Measurements from ENCODE around the gene PLA2G6. TPM values are rescaled to one million over a fixed set of nuclear protein-coding genes. Genes with fewer than 3 reads are reported as not detected.

Gene PLA2G6
- total RNA-seq, 2 donors from 2014 or later: 60.6 to 60.7 TPM

DNA sequence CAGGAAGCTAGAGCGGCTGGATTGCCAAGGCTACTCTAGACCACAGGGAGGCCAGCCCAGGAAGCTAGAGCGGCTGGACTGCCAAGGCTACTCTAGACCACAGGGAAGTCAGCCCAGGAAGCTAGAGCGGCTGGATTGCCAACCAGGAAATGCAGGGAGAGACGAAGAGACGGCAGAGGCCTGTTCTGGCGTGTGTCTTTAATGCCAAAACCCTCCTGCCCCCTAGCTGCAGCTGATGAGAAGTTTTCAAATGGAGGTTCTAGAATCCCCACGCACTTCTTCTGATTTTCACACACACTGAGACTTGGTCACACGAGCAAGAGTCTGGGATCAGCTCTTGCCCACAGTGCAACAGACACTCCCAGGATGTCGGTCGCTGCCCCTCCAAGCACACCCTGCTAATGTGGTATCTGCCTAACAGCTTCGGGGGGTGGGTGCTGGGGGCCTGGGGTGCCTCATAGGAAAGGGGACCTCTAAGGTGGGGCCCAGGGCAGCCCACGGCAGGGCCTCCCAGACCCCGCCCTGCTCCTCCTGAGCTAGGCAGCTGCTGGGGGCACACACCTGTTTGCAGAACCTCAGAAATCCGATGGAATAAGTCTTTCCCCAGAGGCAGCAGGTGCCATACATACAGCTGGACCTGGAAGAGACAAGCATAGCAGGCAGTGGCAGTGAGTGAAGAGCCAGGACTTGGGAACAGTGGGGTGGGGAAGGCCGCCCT, 48.6 kb upstream of the PLA2G6 start:
- Histone ChIP-seq H3K9ac (ENCODE audit: extremely low read depth, low read length, poor library complexity, severe bottlenecking) (no peak overlapping the region), H3K27ac (ENCODE audit: low read depth, low read length) (no peak overlapping the region), H3K9me3 (ENCODE audit: control insufficient read depth, low read length) (no peaks in the 10 kb centered on the region), H3K4me1 (ENCODE audit: control insufficient read depth, insufficient read depth, low read length) (peaks cover 3% of the 10 kb centered on the region), H3K27me3 (ENCODE audit: control insufficient read depth, insufficient read depth, low read length, poor library complexity, severe bottlenecking) (no peaks in the 10 kb centered on the region), H3K36me3 (ENCODE audit: control insufficient read depth, insufficient read depth, low read length) (peaks cover 45% of the 10 kb centered on the region), H3K4me3 (ENCODE audit: low read length) (no peak overlapping the region)
- Mint-ChIP-seq H3K27me3 (ENCODE audit: insufficient read depth) (no peaks in the 10 kb centered on the region), H3K4me3 (no peak overlapping the region), H3K27ac (no peak overlapping the region), H3K4me1 (peaks cover 7% of the 10 kb centered on the region), H3K9me3 (no peaks in the 10 kb centered on the region), H3K36me3 (ENCODE audit: low read depth) (peaks cover 54% of the 10 kb centered on the region)
- 92 to 97% methylated on average over 9 to 14 of the region's 15 CpGs for whole genome bisulfite sequencing, 2 experiments (ENCODE audit: insufficient coverage in 1 of 2, insufficient read length in 1 of 2)
- TF ChIP-seq, protein P1, sequence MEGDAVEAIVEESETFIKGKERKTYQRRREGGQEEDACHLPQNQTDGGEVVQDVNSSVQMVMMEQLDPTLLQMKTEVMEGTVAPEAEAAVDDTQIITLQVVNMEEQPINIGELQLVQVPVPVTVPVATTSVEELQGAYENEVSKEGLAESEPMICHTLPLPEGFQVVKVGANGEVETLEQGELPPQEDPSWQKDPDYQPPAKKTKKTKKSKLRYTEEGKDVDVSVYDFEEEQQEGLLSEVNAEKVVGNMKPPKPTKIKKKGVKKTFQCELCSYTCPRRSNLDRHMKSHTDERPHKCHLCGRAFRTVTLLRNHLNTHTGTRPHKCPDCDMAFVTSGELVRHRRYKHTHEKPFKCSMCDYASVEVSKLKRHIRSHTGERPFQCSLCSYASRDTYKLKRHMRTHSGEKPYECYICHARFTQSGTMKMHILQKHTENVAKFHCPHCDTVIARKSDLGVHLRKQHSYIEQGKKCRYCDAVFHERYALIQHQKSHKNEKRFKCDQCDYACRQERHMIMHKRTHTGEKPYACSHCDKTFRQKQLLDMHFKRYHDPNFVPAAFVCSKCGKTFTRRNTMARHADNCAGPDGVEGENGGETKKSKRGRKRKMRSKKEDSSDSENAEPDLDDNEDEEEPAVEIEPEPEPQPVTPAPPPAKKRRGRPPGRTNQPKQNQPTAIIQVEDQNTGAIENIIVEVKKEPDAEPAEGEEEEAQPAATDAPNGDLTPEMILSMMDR (conservative IDR thresholded peaks at IDR 0.05): peak; percentile 73
- peak; percentile 76 for DNase-seq

DNA sequence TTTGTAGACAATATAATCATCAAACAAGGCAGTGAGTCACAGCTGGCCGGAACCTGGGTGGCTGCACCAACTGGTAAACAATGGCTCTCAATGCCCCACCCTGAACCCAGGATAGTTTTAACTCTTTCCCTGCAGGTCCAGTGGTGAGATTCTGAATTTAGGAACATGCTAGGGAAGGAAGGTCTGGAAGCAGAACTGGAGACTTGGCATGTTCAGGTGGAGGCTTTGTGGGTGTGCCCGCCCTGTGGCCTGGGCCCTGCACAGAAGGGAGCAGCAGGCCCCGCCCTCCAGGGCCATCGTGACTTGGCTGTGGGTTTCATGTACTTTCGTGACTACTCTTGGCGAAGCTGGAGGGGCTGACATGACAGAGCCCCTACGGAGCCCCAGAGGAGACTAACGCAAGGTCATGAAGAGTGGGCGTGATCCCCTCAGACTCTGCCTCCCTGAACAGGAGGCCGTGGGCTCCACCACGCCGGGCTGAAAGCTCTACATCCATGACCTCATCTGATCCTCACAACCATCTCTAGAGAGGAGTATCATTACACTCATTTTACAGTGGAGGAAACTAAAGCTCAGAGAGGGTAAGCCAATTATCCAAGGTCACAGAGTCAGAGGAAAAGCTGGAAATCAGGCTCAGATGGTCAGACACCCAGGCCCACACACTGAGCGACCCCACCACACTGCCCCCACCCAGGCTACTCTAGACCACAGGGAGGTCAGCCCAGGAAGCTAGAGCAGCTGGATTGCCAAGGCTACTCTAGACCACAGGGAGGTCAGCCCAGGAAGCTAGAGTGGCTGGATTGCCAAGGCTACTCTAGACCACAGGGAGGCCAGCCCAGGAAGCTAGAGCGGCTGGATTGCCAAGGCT, 47.5 kb upstream of the PLA2G6 start:
- H3K9me3 Mint-ChIP-seq: no peaks in the 10 kb centered on the region
- H3K27ac ChIP-seq (ENCODE audit: low read depth, low read length): peak overlapping the region; percentile 42
- H3K4me3 Mint-ChIP-seq: no peak overlapping the region
- peaks cover 7% of the 10 kb centered on the region for H3K4me1 Mint-ChIP-seq
- TF ChIP-seq, protein P1 (conservative IDR thresholded peaks at IDR 0.05): no peak
- H3K36me3 ChIP-seq (ENCODE audit: control insufficient read depth, insufficient read depth, low read length): peaks cover 33% of the 10 kb centered on the region
- H3K27me3 Mint-ChIP-seq (ENCODE audit: insufficient read depth): no peaks in the 10 kb centered on the region
- DNase-seq: no peak
- no peak overlapping the region for H3K9ac ChIP-seq (ENCODE audit: extremely low read depth, low read length, poor library complexity, severe bottlenecking)
- 91 to 94% methylated on average over 12 to 13 of the region's 14 CpGs for WGBS, 2 experiments (ENCODE audit: insufficient coverage in 1 of 2, insufficient read length in 1 of 2)
- H3K4me3 ChIP-seq (ENCODE audit: low read length): no peak overlapping the region
- no peaks in the 10 kb centered on the region for H3K27me3 ChIP-seq (ENCODE audit: control insufficient read depth, insufficient read depth, low read length, poor library complexity, severe bottlenecking)
- H3K27ac Mint-ChIP-seq: no peak overlapping the region
- H3K9me3 ChIP-seq (ENCODE audit: control insufficient read depth, low read length): no peaks in the 10 kb centered on the region
- H3K4me1 ChIP-seq (ENCODE audit: control insufficient read depth, insufficient read depth, low read length): peaks cover 3% of the 10 kb centered on the region
- H3K36me3 Mint-ChIP-seq (ENCODE audit: low read depth): peaks cover 56% of the 10 kb centered on the region

DNA sequence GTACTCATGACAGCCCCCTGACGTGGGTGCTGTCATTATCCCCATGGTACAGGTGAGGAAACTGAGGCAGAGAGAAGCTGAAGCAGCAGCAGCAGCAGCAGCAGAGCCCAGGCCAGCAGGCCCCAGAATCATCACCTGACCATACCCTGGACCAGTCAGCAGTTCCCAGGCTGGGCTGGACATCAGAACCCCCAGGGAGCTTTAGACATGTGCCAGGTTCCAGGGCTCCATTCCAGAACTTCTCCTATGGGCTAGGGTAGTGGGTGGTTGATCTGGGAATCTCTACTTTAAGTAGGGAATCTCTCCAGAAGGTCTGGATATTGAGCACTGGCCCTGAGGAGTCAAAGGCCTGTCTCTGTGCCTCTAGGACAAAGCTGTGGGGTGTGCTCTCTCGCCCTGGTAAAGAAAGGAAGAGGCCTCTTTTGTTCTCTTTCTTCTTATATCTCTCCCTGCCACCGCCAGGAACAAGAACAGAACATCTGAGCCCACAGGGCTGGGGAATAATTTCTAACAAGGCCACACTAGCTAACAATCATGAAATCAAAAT, 46.8 kb upstream of the PLA2G6 start:
- no peak overlapping the region for H3K27ac Mint-ChIP-seq
- H3K27me3 Mint-ChIP-seq (ENCODE audit: insufficient read depth): no peaks in the 10 kb centered on the region
- Histone ChIP-seq H3K9ac (ENCODE audit: extremely low read depth, low read length, poor library complexity, severe bottlenecking) (no peak overlapping the region), H3K9me3 (ENCODE audit: control insufficient read depth, low read length) (no peaks in the 10 kb centered on the region), H3K27ac (ENCODE audit: low read depth, low read length) (peak overlapping the region; percentile 42), H3K36me3 (ENCODE audit: control insufficient read depth, insufficient read depth, low read length) (peaks cover 30% of the 10 kb centered on the region), H3K4me3 (ENCODE audit: low read length) (no peak overlapping the region), H3K4me1 (ENCODE audit: control insufficient read depth, insufficient read depth, low read length) (peaks cover 3% of the 10 kb centered on the region), H3K27me3 (ENCODE audit: control insufficient read depth, insufficient read depth, low read length, poor library complexity, severe bottlenecking) (no peaks in the 10 kb centered on the region)
- TF ChIP-seq, protein P1 (conservative IDR thresholded peaks at IDR 0.05): no peak
- H3K9me3 Mint-ChIP-seq: no peaks in the 10 kb centered on the region
- DNase-seq: no peak
- H3K4me3 Mint-ChIP-seq: no peak overlapping the region
- peaks cover 55% of the 10 kb centered on the region for H3K36me3 Mint-ChIP-seq (ENCODE audit: low read depth)
- H3K4me1 Mint-ChIP-seq: peaks cover 7% of the 10 kb centered on the region
- 95% methylated on average over 3 of the region's 3 CpGs; no CpG with 5 or more reads in 1 of the 2 experiments for WGBS, 2 experiments (ENCODE audit: insufficient coverage in 1 of 2, insufficient read length in 1 of 2)
